Endodermal cell (in vitro differentiated cells): ENCODE data around the gene ESR2. TPM values are rescaled to one million over a fixed set of nuclear protein-coding genes. Genes with fewer than 3 reads are reported as not detected.
"Not testable (repeated sequence)": the region's sequence is repeated elsewhere in the genome, so short reads cannot be mapped to it uniquely, and the experiment has no call there.

ENCODE experiments used
- DNase-seq: peaks from one replicate; pipeline ENCODE4 v3.0.0-alpha.2; 2017
- H3K27ac ChIP-seq: 2 replicates; pipeline ENCODE4 v1.5.1; 2013; ENCODE audit warnings: mild to moderate bottlenecking, low read depth, low read length, moderate library complexity
- H3K27me3 ChIP-seq: 2 replicates; pipeline ENCODE4 v1.6.1; 2013; ENCODE audit warnings: mild to moderate bottlenecking, low read length, moderate library complexity; ENCODE audit not compliant: insufficient read depth, control insufficient read depth, poor library complexity, severe bottlenecking
- H3K36me3 ChIP-seq: 2 replicates; pipeline ENCODE4 v1.7.0; 2013; ENCODE audit warnings: mild to moderate bottlenecking, low read length, moderate library complexity; ENCODE audit not compliant: control insufficient read depth, insufficient read depth
- H3K4me1 ChIP-seq: one replicate; pipeline ENCODE4 v1.7.0; 2013; ENCODE audit warnings: low read length; ENCODE audit not compliant: control insufficient read depth, insufficient read depth
- H3K4me3 ChIP-seq: 2 replicates; pipeline ENCODE4 v1.5.1; 2013; ENCODE audit warnings: mild to moderate bottlenecking, low read length, moderate library complexity
- H3K9ac ChIP-seq: 2 replicates; pipeline ENCODE4 v1.6.1; 2013; ENCODE audit warnings: mild to moderate bottlenecking, low read length, moderate library complexity; ENCODE audit not compliant: poor library complexity, severe bottlenecking; ENCODE audit errors: extremely low read depth
- H3K9me3 ChIP-seq: 2 replicates; pipeline ENCODE4 v1.6.1; 2013; ENCODE audit warnings: mild to moderate bottlenecking, low read length, moderate library complexity; ENCODE audit not compliant: control insufficient read depth
- H3K27ac Mint-ChIP-seq: 2 replicates; pipeline ENCODE4 v1.8.0; 2020; ENCODE audit warnings: mixed read lengths
- H3K27me3 Mint-ChIP-seq: 2 replicates; pipeline ENCODE4 v1.8.0; 2021; ENCODE audit warnings: mild to moderate bottlenecking, mixed read lengths; ENCODE audit not compliant: insufficient read depth
- H3K36me3 Mint-ChIP-seq: 2 replicates; pipeline ENCODE4 v1.8.0; 2020; ENCODE audit warnings: low read depth, mixed read lengths
- H3K4me1 Mint-ChIP-seq: 2 replicates; pipeline ENCODE4 v1.8.0; 2020; ENCODE audit warnings: mixed read lengths
- H3K4me3 Mint-ChIP-seq: 2 replicates; pipeline ENCODE4 v1.8.0; 2020; ENCODE audit warnings: mild to moderate bottlenecking, moderate library complexity, mixed read lengths
- H3K9me3 Mint-ChIP-seq: 2 replicates; pipeline ENCODE4 v1.8.0; 2020; ENCODE audit warnings: mild to moderate bottlenecking, mixed read lengths
- CTCF ChIP-seq: fragments of 200-600 bp; sonication (generic); conservative IDR thresholded peaks from 2 replicates; pipeline ENCODE4 v1.5.0; 2021; ENCODE audit warnings: antibody characterized with exemption, mild to moderate bottlenecking
- WGBS, 2 experiments: methylation state at CpG; one replicate each; pipeline versions ENCODE4 v1.1.5 to v1.1.7; 2013; ENCODE audit warnings: missing lambda C conversion rate in 2 of 2, mixed read lengths in 1 of 2; ENCODE audit not compliant: insufficient coverage in 1 of 2, insufficient read length in 1 of 2; 5-methylcytosine and 5-hydroxymethylcytosine counted together
- total RNA-seq, 2 donors: library from RNA; stranded (reverse); fragmentation: NEBNext Ultra II Directional in 1 of 2; extraction: Animal tissue kit (Norgen Biotek cat#: 25700) in 1 of 2; gene quantifications; 2 replicates in 1 of 2; 3 replicates in 1 of 2; pipeline ENCODE4 v1.2.1, GENCODE V29; 2021

Gene ESR2
- total RNA-seq, 2 donors from 2014 or later, result 0.57 to 0.66 TPM

- peaks cover 25% of the 10 kb centered on the region for H3K36me3 ChIP-seq
- H3K27ac Mint-ChIP-seq, result no peak overlapping the region
- peaks cover 11% of the 10 kb centered on the region for H3K9me3 ChIP-seq
- WGBS, 2 experiments, result 93 to 94% methylated on average over 7 of the region's 7 CpGs
- no peak overlapping the region for H3K9ac ChIP-seq
- no peak overlapping the region for H3K27ac ChIP-seq
- H3K4me1 ChIP-seq, result no peaks in the 10 kb centered on the region
- H3K4me3 ChIP-seq, result no peak overlapping the region
- DNase-seq, result no peak
- H3K4me1 Mint-ChIP-seq, result peaks cover 21% of the 10 kb centered on the region
- no peak for TF ChIP-seq CTCF
- peaks cover 32% of the 10 kb centered on the region for H3K9me3 Mint-ChIP-seq
- peaks cover 45% of the 10 kb centered on the region for H3K36me3 Mint-ChIP-seq
- no peak overlapping the region for H3K4me3 Mint-ChIP-seq
- no peaks in the 10 kb centered on the region for H3K27me3 ChIP-seq
- H3K27me3 Mint-ChIP-seq, result no peaks in the 10 kb centered on the region
Measured at GRCh38 chr14:64184103-64184729, 110.0 kb downstream of the ESR2 start.

- H3K9ac ChIP-seq, H3K27me3 Mint-ChIP-seq, H3K27ac Mint-ChIP-seq, H3K4me3 ChIP-seq, DNase-seq, H3K27me3 ChIP-seq, H3K27ac ChIP-seq, H3K4me1 ChIP-seq, H3K4me3 Mint-ChIP-seq: not testable (repeated sequence)
- Histone ChIP-seq H3K9me3 (peaks cover 11% of the 10 kb centered on the region), H3K36me3 (peaks cover 19% of the 10 kb centered on the region)
- Mint-ChIP-seq H3K9me3 (peaks cover 32% of the 10 kb centered on the region), H3K36me3 (peaks cover 44% of the 10 kb centered on the region), H3K4me1 (peaks cover 13% of the 10 kb centered on the region)
- 94% methylated on average over 39 of the region's 40 CpGs; no CpG with 5 or more reads in 1 of the 2 experiments for WGBS, 2 experiments
Measured at GRCh38 chr14:64182908-64183307, 111.3 kb downstream of the ESR2 start.

GRCh38 chr14:64178814-64179213, 115.4 kb downstream of the ESR2 start:
- no peaks in the 10 kb centered on the region for H3K27me3 Mint-ChIP-seq
- Histone ChIP-seq H3K36me3 (peaks cover 22% of the 10 kb centered on the region), H3K4me3 (no peak overlapping the region), H3K9me3 (no peaks in the 10 kb centered on the region), H3K27me3 (no peaks in the 10 kb centered on the region), H3K4me1 (no peaks in the 10 kb centered on the region), H3K27ac (no peak overlapping the region), H3K9ac (no peak overlapping the region)
- DNase-seq, result no peak
- H3K27ac Mint-ChIP-seq, result no peak overlapping the region
- WGBS, 2 experiments, result 84% methylated on average over 3 of the region's 3 CpGs; no CpG with 5 or more reads in 1 of the 2 experiments
- peaks cover 4% of the 10 kb centered on the region for H3K4me1 Mint-ChIP-seq
- peaks cover 13% of the 10 kb centered on the region for H3K9me3 Mint-ChIP-seq
- H3K4me3 Mint-ChIP-seq, result no peak overlapping the region
- TF ChIP-seq CTCF, result no peak
- H3K36me3 Mint-ChIP-seq, result peaks cover 31% of the 10 kb centered on the region

GRCh38 chr14:64176330-64176729, 117.8 kb downstream of the ESR2 start:
- DNase-seq, result no peak
- no peak overlapping the region for H3K27ac ChIP-seq
- H3K9me3 Mint-ChIP-seq, result no peaks in the 10 kb centered on the region

More at GRCh38 chr14:64176330-64176729, 117.8 kb downstream of the ESR2 start:
- H3K36me3 Mint-ChIP-seq, result peaks cover 23% of the 10 kb centered on the region
- WGBS, 2 experiments, result 94 to 100% methylated on average over 1 to 2 of the region's 2 CpGs
- Histone ChIP-seq H3K9ac (no peak overlapping the region), H3K27me3 (no peaks in the 10 kb centered on the region), H3K9me3 (no peaks in the 10 kb centered on the region), H3K4me1 (no peaks in the 10 kb centered on the region), H3K36me3 (peaks cover 22% of the 10 kb centered on the region), H3K4me3 (no peak overlapping the region)
- H3K27me3 Mint-ChIP-seq, result no peaks in the 10 kb centered on the region
- H3K27ac Mint-ChIP-seq, result no peak overlapping the region
- peaks cover 4% of the 10 kb centered on the region for H3K4me1 Mint-ChIP-seq
- no peak overlapping the region for H3K4me3 Mint-ChIP-seq
- TF ChIP-seq CTCF, result no peak
